ENCODE measurements around the gene IARS1.

The IARS1 gene

GRCh38 chr9:92293452-92294296, at the start of gene IARS1:
Gene IARS1 (minus strand): TSS chr9:92293697. CDS start chr9:92289419, 4,278 bp downstream.
- peak; percentile 99 for DNase-seq (ENCODE audit: low read depth)

- no peak for DNase-seq (ENCODE audit: low read depth)
Measured at GRCh38 chr9:92342825-92343488, 49.5 kb upstream of the IARS1 start.

GRCh38 chr9:92341578-92341977, 48.1 kb upstream of the IARS1 start:
- DNase-seq (ENCODE audit: low read depth) = no peak

GRCh38 chr9:92333282-92333634, 39.8 kb upstream of the IARS1 start:
- DNase-seq (ENCODE audit: low read depth) = no peak

GRCh38 chr9:92332577-92333281, 39.2 kb upstream of the IARS1 start:
- no peak for DNase-seq (ENCODE audit: low read depth)

- no peak for DNase-seq (ENCODE audit: low read depth)
Measured at GRCh38 chr9:92328225-92328624, 34.7 kb upstream of the IARS1 start.

GRCh38 chr9:92327283-92327850, 33.9 kb upstream of the IARS1 start:
- no peak for DNase-seq (ENCODE audit: low read depth)

- DNase-seq (ENCODE audit: low read depth) = no peak
Measured at GRCh38 chr9:92325991-92326500, 32.5 kb upstream of the IARS1 start.

- peak; percentile 60 for DNase-seq (ENCODE audit: low read depth)
Measured at GRCh38 chr9:92325269-92325990, 31.9 kb upstream of the IARS1 start, which contains the start of the genes CENPP and NOL8. Gene CENPP (plus strand): TSS chr9:92325953. Gene NOL8 (minus strand): TSS chr9:92325350. CDS start chr9:92324161, 1,189 bp downstream.

GRCh38 chr9:92324889-92325268, 31.4 kb upstream of the IARS1 start:
- no peak for DNase-seq (ENCODE audit: low read depth)

- no peak for DNase-seq (ENCODE audit: low read depth)
Measured at GRCh38 chr9:92324431-92324830, 30.9 kb upstream of the IARS1 start.

GRCh38 chr9:92315456-92315855, 22.0 kb upstream of the IARS1 start:
- no peak for DNase-seq (ENCODE audit: low read depth)

- no peak for DNase-seq (ENCODE audit: low read depth)
Measured at GRCh38 chr9:92313624-92314012, 20.1 kb upstream of the IARS1 start.

- DNase-seq (ENCODE audit: low read depth) = no peak
Measured at GRCh38 chr9:92312887-92313623, 19.6 kb upstream of the IARS1 start.

- DNase-seq (ENCODE audit: low read depth) = no peak
Measured at GRCh38 chr9:92310562-92310961, 17.1 kb upstream of the IARS1 start.

GRCh38 chr9:92308893-92309292, 15.4 kb upstream of the IARS1 start:
- DNase-seq (ENCODE audit: low read depth) = no peak

- no peak for DNase-seq (ENCODE audit: low read depth)
Measured at GRCh38 chr9:92300936-92301335, 7.4 kb upstream of the IARS1 start.

GRCh38 chr9:92299116-92299515, 5.6 kb upstream of the IARS1 start:
- DNase-seq (ENCODE audit: low read depth) = no peak

GRCh38 chr9:92298036-92298435, 4.5 kb upstream of the IARS1 start:
- DNase-seq (ENCODE audit: low read depth) = no peak

GRCh38 chr9:92297611-92298010, 4.1 kb upstream of the IARS1 start:
- no peak for DNase-seq (ENCODE audit: low read depth)

GRCh38 chr9:92295827-92296258, 2.3 kb upstream of the IARS1 start:
- DNase-seq (ENCODE audit: low read depth) = no peak

All from stimulated activated CD8-positive, alpha-beta memory T cell treated with anti-CD3 and anti-CD28 coated beads, Interleukin-15, amount 100 ng/mL, for 1 hour (primary cell).